ENCODE measurements around the gene PCSK4. TPM values are rescaled to one million over a fixed set of nuclear protein-coding genes. Genes with fewer than 3 reads are reported as not detected.
A peak's percentile ranks its signal among the peaks of the same experiment; 100 is the strongest.

PCSK4 gene
- total and polyA plus RNA-seq, 2 of the 13 experiments (the other 11 are each of a cell fraction or from before 2014, with no cell fraction given), result 2.0 to 2.7 TPM

GRCh38 chr19:1503089-1503924 lies 13.2 kb upstream of the PCSK4 start (continued):
- TF ChIP-seq UBTF (CRISPR knock-in tag; IDR thresholded peaks at IDR 0.05) (no peak), NFYB (CRISPR knock-in tag; IDR thresholded peaks at IDR 0.05) (peak; percentile 59), ZNF230 (CRISPR knock-in tag; IDR thresholded peaks at IDR 0.05) (no peak), SMAD9 (CRISPR knock-in tag; IDR thresholded peaks at IDR 0.05) (no peak), ZNF614 (CRISPR knock-in tag; IDR thresholded peaks at IDR 0.05; ENCODE audit: borderline replicate concordance) (no peak), ZNF143 (CRISPR knock-in tag; IDR thresholded peaks at IDR 0.05) (peak; percentile 37; the same call in 1 of the 2 replicates), ZNF546 (CRISPR knock-in tag; conservative IDR thresholded peaks at IDR 0.05) (no peak), SYNCRIP (IDR thresholded peaks at IDR 0.05; ENCODE audit: insufficient read depth, low read depth, low read length) (no peak), MNT (IDR thresholded peaks at IDR 0.05) (no peak), FOSL2 (CRISPR knock-in tag; IDR thresholded peaks at IDR 0.05) (0 out of 2 replicates have a peak, but pooled peaks have one; percentile 6), ZNF407 (CRISPR knock-in tag; IDR thresholded peaks at IDR 0.05; ENCODE audit: not compliant biosample characterization) (peak; percentile 25), MED13 (CRISPR knock-in tag; IDR thresholded peaks at IDR 0.05) (no peak), CSRNP1 (CRISPR knock-in tag; IDR thresholded peaks at IDR 0.05) (0 out of 2 replicates have a peak, but pooled peaks have one; percentile 26)

All from HepG2 (cell line).